CD4-positive, alpha-beta T cell treated with Interleukin-17A for 4 hours (primary cell): ENCODE data around the gene CBLL2.
"Not testable (repeated sequence)": the region's sequence is repeated elsewhere in the genome, so short reads cannot be mapped to it uniquely, and the experiment has no call there.

ENCODE experiments used
- DNase-seq: peaks from one replicate; pipeline ENCODE4 v3.0.0-alpha.2; 2020; ENCODE audit warnings: mixed read lengths

The CBLL2 gene, protein sequence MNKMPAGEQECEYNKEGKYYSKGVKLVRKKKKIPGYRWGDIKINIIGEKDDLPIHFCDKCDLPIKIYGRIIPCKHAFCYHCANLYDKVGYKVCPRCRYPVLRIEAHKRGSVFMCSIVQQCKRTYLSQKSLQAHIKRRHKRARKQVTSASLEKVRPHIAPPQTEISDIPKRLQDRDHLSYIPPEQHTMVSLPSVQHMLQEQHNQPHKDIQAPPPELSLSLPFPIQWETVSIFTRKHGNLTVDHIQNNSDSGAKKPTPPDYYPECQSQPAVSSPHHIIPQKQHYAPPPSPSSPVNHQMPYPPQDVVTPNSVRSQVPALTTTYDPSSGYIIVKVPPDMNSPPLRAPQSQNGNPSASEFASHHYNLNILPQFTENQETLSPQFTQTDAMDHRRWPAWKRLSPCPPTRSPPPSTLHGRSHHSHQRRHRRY

DNA sequence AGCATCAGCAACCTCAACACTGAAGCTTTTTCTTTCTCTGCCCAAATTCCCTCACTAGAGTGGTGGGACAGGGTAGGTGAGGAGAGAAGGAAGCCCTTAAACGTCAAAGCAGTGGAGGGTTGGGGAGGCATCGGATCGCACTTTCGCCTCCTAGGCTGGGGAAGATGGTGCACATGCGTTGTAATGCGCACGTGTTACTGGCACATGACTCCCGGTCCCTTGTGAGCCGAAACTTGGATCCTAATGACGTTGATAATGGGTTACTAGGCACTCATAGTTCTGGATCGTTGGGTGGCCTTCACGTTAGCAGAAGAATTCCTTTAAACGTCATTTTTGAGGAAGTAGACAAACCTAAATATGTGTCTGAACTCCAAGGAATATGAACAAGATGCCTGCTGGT is at the start of gene CBLL2:
Gene CBLL2 (plus strand): TSS at position 301 of the 400 bp plus-strand sequence. CDS start 79 bp downstream, at position 380.
- DNase-seq, result no peak

DNA sequence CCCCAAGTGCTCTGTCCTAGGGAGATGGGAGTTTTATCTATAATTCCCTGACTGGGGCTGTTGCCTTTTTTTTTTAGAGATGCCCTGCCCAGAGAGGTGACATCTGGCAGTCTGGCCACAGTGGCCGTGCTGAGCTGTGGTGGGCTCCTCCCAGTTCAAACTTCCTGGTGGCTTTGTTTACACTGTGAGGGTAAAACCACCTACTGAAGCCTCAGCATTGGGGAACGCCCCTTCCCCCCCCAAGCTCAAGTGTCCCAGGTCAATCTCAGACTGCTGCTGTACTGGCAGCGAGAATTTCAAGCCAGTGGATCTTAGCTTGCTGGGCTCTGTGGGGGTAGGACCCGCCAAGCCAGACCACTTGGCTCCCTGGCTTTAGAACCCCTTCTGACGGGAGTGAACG is 38.3 kb upstream of the CBLL2 start:
- no peak for DNase-seq

DNA sequence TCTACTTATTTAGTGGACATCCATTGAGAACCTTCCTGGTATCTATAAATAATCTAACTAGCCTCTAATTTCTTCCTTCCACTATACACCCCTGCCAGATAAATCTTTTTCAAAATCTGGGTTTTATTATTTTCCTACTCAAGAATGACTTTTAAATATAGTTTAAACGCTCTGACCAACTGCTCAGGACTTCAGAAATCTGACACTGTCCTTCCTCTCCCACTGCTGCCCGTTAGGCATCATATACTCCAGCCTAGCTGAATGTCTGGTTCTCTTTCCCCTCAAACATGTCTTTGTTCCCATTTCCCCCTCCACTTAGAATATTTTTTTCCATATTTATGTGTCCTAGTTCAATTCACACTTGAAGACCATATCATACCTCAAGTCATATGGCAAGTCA is 35.2 kb upstream of the CBLL2 start:
- DNase-seq, result no peak

DNA sequence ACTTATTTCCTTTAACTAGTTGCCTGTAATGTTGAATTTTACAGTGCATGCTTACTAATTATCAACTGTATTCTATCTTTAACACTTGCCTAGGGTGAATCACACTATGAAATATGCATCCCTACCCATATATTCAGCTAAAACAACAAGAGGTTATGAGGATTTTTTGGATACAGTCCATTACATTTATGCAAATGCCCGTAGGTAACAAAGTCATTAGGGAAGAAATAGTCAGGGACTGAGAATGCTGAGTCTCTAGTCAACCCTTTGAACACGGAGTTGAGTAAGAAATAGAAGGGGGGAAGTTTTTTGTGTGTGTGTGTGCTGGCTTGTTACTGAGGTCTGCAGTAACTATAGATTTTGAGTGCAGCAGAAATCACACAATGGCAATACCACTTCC is 26.1 kb upstream of the CBLL2 start:
- no peak for DNase-seq

DNA sequence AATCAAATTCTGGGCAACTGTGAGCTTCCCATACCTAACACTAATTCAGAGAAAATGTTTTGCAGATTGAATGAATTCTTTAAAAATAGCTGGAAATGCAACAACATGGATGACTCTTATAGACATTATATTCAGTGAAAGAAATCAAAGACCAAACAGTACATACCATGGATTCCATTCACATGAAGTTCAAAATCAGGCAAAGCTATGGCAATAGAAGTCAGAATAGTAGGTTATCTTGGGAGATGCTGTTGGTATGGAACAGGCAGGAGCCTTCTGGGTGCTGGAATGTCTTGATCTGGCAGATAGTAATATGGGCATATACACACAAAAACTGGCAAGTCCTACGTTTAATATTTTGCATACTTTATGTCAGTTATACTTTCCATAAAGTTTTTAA is 25.5 kb upstream of the CBLL2 start:
- DNase-seq, result no peak

DNA sequence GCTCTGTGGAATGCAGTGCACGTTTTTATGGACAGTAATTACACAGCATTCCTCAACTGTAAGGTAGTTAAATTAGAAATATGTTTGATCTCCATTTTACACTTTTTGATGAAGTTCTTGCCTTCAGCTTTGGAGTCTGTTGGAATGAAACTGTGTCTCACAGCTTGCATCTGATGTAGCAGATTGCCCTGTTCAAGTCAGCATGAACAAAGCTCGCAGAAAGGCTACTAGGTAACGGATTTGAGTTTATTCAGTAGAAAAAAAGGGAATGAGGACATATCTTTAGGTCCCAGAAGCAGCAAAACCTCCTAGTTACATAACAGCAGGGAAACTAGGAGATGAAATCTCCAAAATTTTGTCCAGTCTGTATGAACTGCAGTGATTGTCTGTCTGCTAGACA is 24.3 kb upstream of the CBLL2 start:
- no peak for DNase-seq

DNA sequence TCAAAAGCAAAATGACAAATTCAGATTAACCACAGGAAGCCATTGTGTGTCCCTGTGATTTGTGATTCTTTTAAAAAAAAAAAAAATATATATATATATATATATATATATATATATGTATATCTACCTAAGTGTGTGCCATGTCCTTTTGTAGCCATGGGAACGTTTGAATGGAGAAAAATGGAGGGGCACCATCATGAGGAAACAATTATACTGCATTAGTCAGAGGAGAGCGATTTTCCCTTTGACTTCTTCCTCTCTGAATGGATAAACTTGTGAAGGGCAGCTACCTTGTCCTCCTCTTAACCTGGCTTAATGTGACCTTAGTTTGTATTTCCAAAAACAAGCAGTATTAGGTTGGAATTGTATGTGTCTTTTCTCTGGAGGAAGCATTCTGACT is 23.3 kb upstream of the CBLL2 start:
- DNase-seq, result no peak

DNA sequence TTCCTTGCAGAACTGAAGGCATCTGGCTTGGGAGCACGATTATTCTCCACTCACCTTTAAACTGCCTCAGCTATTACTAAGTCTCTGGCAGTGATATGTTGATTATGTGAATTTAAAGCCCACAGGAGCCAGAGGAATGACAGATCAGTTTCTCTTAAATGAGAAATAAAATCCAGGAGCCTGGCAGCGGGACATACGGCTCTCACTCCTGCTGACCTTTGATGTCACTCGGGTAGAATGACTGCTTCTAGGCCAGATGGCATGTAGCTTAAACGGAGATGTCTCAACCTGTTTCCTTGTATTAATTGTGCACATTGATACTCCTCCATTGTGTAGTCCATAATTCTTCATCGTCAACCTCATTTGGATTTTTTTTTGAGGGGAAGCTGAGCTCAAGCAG is 4.0 kb upstream of the CBLL2 start:
- DNase-seq, result no peak

DNA sequence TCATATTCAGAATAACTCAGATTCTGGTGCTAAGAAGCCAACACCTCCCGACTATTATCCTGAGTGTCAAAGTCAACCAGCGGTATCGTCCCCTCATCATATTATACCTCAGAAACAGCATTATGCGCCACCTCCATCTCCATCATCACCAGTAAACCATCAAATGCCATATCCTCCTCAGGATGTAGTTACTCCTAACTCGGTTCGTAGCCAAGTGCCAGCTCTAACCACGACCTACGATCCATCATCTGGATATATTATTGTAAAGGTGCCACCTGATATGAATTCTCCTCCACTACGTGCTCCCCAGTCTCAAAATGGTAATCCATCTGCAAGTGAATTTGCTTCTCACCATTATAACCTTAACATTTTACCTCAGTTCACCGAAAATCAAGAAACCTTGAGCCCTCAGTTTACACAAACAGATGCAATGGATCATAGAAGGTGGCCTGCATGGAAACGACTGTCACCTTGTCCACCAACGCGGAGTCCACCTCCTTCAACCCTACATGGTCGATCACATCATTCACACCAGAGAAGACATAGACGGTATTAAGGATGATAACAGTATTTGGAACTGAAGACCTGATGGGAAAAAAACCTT is 1.1 kb downstream of the CBLL2 start:
- DNase-seq, result no peak

DNA sequence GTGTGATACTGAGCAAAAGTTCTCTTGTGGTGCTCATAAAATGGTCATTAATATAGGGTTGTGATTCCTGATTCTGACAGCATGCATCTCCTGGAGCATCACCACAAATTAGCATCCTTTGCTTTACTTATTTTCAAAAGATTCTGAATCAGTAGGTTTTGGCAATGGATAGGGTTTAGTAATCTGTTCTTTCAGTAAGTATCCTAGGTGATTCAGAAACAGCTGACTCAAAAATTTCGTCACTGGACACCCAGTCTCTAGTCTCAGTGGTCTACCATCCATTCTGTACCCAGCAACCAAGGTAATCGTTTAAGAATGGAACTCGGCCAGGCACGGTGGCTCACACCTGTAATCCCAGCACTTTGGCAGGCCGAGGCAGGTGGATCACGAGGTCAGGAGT is 4.1 kb downstream of the CBLL2 start:
- DNase-seq, result no peak

DNA sequence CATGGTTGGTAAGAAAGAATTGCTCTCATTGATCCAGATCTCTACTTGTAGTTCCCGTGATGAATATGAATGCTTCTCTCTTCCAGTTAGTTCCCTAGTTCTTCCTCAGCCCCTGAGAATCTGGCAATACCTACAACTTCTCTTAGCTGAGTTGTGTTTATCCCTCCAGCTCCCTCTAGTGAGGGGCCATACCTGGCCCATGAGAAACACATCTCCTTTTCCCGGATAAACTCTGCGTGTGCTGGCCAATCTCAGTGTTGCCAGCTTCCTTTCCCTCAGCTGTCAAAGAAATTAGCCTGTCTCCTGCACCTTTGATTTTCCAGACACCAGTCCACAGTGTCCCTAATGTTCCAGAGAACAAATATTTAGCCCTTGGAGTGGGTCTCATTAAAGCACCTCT is 5.7 kb downstream of the CBLL2 start:
- DNase-seq, result no peak

DNA sequence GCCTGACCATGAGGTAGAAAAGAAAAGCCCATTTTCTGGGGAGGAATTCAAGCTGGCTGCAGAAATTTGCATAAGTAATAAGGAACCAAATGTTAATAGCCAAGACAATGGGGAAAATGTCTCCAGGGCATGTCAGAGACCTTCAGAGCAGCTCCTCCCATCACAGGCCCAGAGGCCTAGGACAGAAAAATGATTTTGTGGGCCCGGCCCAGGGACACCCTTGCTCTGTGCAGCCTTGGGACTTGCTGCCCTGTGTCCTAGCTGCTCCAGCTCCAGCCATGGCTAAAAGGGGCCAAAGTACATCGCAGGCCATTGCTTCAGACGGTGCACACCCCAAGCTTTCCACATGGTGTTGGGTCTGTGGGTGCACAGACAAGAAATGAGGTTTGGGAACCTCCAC is 16.5 kb downstream of the CBLL2 start:
- DNase-seq, result not testable (repeated sequence)

DNA sequence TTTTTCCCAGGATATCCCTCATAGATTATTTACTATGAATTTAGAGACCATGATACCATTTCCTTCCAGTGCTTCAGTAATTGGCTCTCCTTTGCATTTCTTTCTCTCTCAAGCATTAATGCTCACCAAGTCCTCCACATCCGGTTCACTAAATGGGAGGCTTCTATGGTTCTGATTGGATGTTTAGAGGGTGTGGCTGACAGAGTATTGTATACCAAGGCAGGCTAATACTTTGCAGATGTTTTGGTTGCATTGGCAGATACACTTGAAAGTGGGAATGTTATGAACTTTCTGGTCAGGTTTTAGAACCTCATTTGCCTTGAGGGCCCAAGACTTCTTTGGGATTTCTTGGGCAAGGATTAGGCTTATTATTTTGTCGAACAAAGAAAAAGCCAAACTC is 24.2 kb downstream of the CBLL2 start:
- DNase-seq, result no peak

DNA sequence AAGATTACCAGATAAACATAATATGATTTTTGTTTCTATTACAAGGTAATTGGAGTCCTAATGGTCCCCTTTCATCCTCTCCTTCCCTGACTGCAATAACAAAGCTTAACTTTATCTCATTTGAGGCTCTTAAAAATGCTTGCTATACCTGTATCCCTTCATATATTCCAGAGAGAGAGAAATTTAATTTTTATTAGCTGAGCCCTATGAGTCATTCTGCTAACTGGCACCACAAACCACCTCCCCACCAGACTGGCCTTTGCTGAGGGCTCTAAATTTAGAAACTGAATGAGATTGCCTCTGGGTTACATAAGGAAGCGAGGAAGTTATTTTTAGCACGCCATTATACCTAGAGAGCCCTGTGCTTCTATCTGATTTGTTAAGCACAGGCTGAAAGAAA is 27.4 kb downstream of the CBLL2 start:
- DNase-seq, result no peak

DNA sequence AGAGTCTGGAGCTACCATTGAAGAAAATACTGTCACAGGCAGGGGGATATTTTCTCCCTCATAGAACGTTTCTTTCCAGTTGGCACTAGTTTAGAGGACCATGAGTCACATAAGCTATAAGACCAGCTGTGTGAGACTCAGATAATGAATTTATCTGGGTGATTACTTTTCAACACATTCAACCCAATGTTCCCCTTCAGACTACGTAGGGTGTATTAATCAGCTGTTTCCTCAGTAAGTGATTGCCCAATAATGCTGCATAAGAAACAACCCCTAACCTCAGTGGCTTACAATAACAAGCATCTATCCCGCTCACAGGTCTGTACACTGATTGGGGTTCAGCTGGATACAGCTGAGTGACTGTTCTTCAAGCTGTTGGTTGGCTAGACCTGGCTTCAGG is 38.1 kb downstream of the CBLL2 start:
- no peak for DNase-seq

DNA sequence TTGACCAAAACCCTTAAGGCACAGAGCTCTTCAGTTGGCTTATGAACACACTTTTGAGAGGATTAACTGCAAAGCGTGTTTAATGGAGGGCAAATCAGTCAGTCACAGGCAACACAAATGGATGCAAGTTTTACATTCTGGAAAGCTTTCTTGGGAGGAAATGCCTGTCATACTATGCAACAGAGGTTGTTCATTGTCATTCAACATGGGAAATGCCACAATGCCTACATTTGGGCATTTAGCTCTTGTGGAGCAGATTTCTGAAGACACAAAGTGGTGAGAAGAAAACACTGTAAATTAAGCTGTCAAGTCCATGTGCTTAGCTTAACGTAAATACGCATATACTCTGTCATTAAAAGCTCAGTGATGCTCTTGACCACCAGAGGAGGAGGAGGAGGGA is 41.1 kb downstream of the CBLL2 start:
- no peak for DNase-seq

DNA sequence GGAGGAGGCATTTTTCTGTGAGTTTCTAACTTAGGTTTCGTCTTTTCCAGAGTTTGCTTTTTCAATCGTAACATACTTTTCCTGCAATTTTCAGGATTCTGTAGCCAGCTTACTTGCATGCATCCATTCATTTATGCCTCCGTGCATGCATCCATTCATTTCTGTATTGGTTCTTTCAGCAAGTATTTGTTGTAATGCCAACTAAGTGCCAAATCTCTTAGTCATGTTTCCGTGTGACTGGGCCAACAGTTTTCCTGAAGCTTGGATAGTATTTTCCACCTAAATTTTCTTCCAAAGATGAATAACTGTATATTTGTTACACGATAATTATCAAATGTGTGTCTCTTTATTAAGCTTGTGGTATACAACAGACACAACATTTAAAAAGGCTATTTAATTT is 41.5 kb downstream of the CBLL2 start:
- no peak for DNase-seq

DNA sequence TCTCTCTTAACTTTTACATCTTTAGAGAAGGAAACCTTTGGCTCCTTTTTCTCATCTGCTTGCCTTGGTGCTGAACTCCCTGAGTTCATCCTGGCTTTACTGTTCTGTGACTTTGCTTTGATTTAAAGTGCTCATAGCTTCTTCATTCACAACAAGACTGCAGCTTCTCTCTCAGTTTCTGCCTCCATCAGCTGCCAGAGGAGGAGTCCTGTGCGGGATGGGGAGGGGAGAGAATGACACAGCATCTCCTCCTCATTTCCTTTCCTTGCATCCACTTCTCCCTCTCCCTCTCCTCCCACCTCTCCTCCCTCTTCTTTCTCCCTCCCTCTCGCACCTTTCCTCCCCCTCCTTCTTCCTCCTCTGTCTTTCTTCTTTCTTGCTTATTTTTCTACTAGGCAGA is 42.0 kb downstream of the CBLL2 start:
- no peak for DNase-seq

DNA sequence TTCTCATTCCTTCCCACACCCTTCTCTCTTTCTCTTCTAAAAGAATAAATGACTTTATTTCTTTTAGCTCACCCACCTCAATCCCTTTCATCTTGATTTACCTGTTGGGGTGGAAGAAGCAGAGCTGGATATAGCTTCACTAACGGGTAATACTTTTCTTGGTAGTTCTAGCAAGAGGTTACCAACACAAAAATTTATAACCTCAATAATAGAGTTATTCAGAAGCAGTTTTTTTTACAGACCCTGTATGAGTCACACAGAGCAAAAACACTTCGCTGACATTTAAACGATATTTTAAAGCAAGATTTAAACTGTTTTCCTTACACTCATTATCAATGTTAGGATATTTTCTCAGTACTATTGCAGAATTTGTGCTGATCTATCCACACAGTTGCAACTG is 42.4 kb downstream of the CBLL2 start:
- DNase-seq, result no peak

DNA sequence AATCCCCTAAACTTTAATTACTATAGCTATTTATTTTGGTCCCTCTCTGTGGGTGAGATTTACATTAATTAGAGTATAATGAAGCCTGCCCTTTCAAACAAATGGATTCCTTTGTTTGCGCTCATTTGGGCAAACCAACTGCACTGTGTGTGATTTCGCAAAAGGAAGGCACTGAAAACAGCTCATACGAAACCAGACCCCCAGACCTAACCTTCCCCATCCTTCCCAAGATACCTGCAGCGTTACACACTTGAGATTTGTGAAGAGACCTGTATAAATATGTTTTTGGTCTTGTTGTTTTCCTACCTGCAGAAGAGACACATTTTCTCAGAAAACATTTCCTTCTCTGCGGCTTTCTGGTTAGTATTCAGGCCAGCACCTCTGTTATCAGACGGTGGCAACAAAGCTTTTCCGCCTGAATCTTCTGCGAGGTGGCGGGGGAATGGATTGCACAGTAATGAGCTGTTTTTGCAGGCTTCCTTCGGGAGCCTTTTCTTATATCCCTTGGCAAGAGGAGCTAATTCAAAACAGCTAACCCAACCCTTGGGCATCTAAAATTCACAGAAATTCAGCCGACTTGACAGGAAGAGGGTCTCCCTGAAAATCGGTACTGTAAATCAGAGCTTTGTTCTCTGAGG is 47.6 kb downstream of the CBLL2 start:
- DNase-seq, result no peak

DNA sequence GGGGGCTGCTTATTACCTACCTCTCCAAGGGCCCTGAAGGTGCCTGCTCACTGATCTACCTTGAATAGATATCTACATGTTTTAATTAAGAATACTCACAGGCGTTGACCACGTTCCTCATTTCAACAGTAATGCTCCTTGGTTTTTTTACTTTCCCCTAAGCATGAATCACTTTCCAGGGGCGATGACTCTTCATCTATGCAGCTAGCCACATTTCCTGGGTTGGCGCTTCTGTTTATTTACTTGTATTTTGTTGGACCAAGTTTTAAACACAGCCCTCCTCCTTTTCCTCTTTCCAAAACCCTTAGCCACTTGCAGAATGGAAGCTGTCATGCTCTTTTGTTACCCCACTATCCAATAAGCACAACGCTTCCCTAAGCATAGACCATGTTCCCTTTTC is 50.8 kb downstream of the CBLL2 start:
- no peak for DNase-seq
